ENCODE measurements around the gene OTUD7B. TPM values are rescaled to one million over a fixed set of nuclear protein-coding genes. Genes with fewer than 3 reads are reported as not detected.

The OTUD7B gene
- total and polyA plus RNA-seq, 9 of the 15 experiments (the other 6 are each of a cell fraction or from before 2014, with no cell fraction given) = 0.96 to 18.8 (median 7.4) TPM

GRCh38 chr1:149936992-149937705 is 73.4 kb downstream of the OTUD7B start (continued):
- TF ChIP-seq ZNF609 (CRISPR knock-in tag; IDR thresholded peaks at IDR 0.05; ENCODE audit: borderline replicate concordance) (no peak), TOE1 (IDR thresholded peaks at IDR 0.05; ENCODE audit: borderline replicate concordance) (0 out of 2 replicates have a peak, but pooled peaks have one; percentile 3), TOE1 (CRISPR knock-in tag; IDR thresholded peaks at IDR 0.05; ENCODE audit: borderline replicate concordance, low read depth) (no peak), XRCC4 (IDR thresholded peaks at IDR 0.05; ENCODE audit: extremely low read depth, insufficient read depth, insufficient read length) (no peak), PHF8 (IDR thresholded peaks at IDR 0.05; ENCODE audit: borderline replicate concordance, low read length) (no peak), TEAD4 (IDR thresholded peaks at IDR 0.05; ENCODE audit: low read length) (0 out of 2 replicates have a peak, but pooled peaks have one; percentile 19), TEAD4 (CRISPR knock-in tag; IDR thresholded peaks at IDR 0.05; ENCODE audit: borderline replicate concordance) (no peak), HBP1 (CRISPR knock-in tag; IDR thresholded peaks at IDR 0.05) (no peak), ZNF431 (CRISPR knock-in tag; IDR thresholded peaks at IDR 0.05) (no peak), PHF21A (IDR thresholded peaks at IDR 0.05; ENCODE audit: borderline replicate concordance, low read depth) (no peak), U2AF2 (optimal IDR thresholded peaks at IDR 0.05; ENCODE audit: low read depth, low read length) (no peak), NFYB (IDR thresholded peaks at IDR 0.05; ENCODE audit: extremely low read depth, insufficient read length) (peak; percentile 11), FOXK2 (conservative IDR thresholded peaks at IDR 0.05 in 1 of 2, IDR thresholded peaks at IDR 0.05 in 1 of 2; ENCODE audit: low read depth in 2 of 2) (0 out of 4 replicates have a peak, but pooled peaks of 1 of the 2 experiments have one; percentile 18), CTBP1 (IDR thresholded peaks at IDR 0.05; ENCODE audit: borderline replicate concordance) (0 out of 2 replicates have a peak, but pooled peaks have one; percentile 18)

Data from K562 (cell line).